Activated CD8-positive, alpha-beta memory T cell treated with anti-CD3 and anti-CD28 coated beads for 48 hours (primary cell): ENCODE measurements around the gene NUMA1.

Experiments
- DNase-seq, 3 experiments: peaks; one replicate each; pipeline ENCODE4 v3.0.0-alpha.2; 2020; ENCODE audit warnings: low read depth in 2 of 3, low spot score in 2 of 3

The NUMA1 gene

DNA sequence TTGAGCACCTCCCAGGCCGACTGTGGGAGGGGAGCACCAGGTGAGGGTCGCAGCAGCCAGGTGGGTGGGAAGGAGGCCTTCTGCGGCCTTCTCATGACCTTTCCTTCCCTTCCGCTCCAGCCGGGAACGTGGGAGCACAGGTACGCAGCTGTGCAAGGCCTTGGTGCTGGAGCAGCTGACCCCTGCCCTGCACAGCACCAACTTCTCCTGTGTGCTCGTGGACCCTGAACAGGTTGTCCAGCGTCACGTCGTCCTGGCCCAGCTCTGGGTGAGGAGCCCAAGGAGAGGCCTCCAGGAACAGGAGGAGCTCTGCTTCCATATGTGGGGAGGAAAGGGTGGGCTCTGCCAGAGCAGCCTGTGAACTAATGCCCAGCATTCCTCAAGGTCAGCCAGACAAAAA, 79.1 kb downstream of the NUMA1 start:
- DNase-seq, result no peak

DNA sequence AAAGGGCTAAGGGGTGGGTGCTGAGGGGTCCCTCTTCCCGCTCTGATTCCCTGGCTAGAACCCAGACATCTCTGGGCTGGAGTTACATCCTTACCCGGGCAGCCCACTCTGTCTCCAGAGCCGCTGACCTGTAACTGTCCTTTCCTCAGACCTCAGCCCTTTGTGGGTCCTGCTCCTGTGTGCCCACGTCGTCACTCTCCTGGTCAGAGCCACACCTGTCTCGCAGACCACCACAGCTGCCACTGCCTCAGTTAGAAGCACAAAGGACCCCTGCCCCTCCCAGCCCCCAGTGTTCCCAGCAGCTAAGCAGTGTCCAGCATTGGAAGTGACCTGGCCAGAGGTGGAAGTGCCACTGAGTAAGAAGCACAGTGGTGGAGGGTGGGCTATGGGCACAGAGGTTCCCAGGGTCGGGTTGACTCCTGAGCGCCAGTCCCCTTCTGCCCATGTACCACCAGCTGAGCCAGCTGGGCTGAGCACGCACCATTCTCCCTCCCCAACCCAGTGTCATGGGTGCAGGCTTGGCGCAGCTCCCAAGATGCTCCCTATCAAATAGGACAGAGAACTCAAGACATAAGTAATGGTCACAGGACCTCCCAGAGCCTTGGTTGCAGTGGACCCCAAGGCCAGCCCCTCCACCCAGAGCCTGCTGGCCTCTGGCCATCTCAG, 80.0 kb downstream of the NUMA1 start:
- no peak for DNase-seq

- DNase-seq, result no peak
Observed at GRCh38 chr11:71999798-72000197, 80.5 kb downstream of the NUMA1 start.

- DNase-seq, result no peak
Observed at GRCh38 chr11:71999362-71999761, 81.0 kb downstream of the NUMA1 start.

DNA sequence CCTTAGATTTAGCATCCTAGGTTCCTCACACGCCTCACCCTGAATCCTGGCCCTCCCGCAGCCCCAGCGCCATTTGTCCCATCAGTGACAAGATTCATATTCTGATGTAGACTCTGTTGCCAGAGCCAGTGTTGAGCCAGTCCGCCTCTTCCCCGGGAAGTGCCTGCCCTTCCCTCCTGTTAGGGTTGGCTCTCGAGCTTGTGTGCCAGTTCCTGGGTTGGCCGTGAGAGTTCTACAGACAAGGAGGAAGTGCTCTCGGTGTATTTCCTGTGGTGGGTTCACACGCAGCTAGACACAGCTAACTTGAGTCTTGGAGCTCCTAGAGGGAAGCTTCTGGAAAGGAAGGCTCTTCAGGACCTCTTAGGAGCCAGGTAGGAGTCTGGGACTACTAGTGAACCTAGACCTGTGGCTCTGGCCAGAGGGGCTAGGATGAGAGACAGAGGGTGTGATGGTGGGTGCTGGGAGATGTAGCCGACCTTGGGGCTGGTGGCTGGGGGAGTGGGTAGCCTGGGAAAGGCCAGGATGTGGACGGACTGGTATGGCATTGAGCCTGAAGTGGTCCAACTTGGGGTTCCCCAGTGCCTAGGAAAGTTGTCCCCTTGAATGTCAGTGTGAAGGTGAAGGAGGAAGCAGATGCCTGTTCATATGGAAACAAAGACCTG, 81.6 kb downstream of the NUMA1 start, which contains the start of gene IL18BP:
Gene IL18BP, plus strand, starts transcription at position 261 of the 662 bp plus-strand sequence. CDS start 1,076 bp downstream, outside the sequence.
- DNase-seq, result no peak

DNA sequence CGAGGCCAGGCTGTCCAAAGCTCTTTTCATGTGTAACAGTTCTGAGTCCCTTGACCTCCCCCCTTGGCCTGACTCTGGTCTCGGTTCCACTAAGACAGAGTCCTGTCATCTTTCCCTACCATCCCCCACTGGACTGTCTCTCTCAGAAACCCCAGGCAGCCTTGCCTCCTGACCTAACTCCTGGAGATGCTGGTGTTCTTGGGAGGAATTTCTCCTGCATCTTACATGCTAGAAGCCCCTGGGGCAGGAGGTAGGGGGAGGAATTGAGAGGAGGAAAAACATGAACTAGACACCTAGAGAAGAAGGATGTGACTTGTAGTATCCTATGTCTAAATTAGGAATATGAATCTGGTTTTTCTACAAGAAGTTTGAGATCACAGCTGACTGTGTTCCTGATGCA, 82.3 kb downstream of the NUMA1 start:
- no peak for DNase-seq

GRCh38 chr11:71997594-71997993, 82.7 kb downstream of the NUMA1 start:
- no peak for DNase-seq

GRCh38 chr11:71996946-71997345, 83.4 kb downstream of the NUMA1 start:
- no peak for DNase-seq

GRCh38 chr11:71996517-71996916, 83.8 kb downstream of the NUMA1 start:
- DNase-seq, result no peak

- no peak for DNase-seq
Observed at GRCh38 chr11:71995726-71996291, 84.5 kb downstream of the NUMA1 start.

GRCh38 chr11:71994786-71995185, 85.6 kb downstream of the NUMA1 start:
- DNase-seq, result no peak

DNA sequence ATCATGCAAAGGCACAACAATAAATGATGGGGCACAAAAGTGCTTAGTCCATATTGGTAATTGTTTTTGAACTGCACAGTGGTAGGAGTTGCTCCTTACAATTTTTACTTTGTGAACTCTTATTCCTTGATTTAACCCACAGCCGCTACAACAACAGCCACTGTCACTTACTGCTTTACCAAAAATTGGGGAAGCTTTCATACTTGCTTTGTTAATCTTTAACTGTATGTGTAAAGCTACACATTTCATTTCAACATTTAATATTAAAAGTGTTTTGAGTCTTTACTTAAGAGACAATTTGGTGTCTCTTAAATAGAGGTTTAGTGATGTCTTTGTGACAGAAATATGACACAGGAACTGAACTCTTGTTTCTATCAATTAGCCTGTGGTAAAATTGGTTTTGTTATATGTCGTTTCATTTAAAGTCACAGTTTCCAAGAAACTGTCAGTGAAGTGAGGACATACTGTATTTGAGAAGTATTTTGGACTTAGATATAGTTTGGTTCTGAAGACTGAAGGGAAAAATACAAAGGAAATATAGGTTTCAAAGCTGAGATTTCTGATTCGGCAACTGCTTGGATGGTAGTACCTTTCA, 88.1 kb downstream of the NUMA1 start:
- no peak for DNase-seq

DNA sequence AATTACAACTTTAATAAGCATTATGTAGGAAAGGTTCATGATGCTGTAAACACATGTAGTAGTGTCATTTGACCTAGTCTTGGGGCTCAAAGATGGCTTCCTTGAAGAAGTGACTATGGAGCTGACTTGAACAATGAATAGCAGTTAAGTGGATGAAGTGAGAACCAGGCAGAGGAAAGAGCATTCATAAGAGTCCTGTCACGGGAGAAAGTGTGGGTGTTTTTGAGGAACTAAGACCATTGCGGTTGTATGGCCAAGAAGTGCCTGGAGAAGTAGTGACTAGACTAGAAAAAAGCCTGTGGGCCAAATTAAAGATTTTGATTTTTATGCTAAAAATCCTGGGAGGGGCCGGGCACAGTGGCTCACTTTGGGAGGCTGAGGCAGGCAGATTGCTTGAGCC, 88.8 kb downstream of the NUMA1 start:
- no peak for DNase-seq

GRCh38 chr11:71990701-71991100, 89.6 kb downstream of the NUMA1 start:
- no peak for DNase-seq

GRCh38 chr11:71988050-71988449, 92.3 kb downstream of the NUMA1 start:
- DNase-seq, result no peak

- no peak for DNase-seq
Observed at GRCh38 chr11:71987521-71987920, 92.8 kb downstream of the NUMA1 start.

DNA sequence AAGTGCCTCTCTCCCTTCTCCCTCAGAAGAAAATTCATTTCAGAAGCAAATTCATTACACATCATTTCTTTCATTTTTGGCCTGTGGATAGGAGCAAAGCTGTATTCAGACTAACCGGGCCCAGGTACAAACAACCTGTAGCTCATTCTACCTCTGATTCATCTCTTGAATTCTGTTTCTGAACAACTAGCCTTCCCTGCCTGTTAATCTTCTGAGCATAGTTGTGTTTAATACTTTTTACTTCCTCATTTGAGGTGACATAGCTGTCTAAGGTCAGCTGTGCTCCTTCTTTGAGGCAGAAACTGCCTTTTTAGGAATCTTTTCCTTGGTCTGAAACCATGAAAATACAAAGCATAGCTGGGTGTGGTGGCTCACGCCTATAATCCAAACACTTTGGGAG, 94.2 kb downstream of the NUMA1 start:
- DNase-seq, result no peak

DNA sequence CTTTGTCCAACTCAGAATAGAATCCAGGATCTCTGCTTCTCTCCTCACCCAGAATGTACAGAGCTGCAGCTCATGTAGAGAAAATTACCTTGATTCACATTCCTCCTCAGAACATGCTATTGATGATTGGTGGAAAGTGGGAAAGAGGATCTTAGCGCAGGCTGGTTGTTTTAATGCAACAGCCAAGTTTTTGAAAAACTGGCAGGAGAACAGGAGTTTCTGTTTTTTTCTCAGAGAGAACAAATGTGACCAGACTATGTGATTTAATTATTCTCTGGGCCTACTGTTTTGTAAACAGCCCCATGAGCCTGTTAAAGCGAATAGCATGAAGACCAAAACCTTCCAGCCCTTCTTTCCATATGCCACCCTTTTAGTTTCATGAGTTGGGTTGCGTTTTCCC, 100.7 kb downstream of the NUMA1 start:
- DNase-seq, result no peak

GRCh38 chr11:71979094-71979493, 101.2 kb downstream of the NUMA1 start:
- DNase-seq, result no peak

DNA sequence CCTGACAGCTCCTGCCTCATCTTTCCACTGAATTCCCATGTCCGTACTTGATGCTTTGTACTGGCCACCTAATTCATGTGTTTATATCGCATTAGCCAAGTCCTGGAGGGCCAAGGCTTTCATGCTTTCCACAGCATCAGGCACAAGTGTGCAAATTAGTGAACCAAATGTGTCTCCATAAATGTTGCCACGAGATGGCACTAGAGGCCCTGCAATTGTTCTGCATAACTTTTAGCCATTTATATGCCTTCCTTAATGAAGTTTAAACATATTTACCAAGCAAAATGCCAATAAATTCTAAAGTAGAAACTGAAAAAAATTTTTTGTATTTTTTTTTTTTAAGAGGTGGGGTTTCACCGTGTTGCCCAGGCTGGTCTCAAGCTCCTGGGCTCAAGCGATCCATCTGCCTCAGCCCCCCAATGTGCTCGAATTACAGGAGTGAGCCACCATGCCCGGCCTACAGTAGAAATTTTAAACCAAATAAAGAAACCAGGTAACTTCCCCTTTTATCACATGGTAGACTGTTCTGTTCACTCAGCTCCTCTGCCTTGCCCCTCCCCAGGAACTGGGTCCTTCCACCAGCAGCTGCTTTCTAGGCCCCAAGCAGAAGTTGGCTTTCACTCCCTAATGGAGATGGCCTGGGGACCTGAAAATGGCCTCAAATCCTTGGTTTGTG, 102.5 kb downstream of the NUMA1 start:
- no peak for DNase-seq

DNA sequence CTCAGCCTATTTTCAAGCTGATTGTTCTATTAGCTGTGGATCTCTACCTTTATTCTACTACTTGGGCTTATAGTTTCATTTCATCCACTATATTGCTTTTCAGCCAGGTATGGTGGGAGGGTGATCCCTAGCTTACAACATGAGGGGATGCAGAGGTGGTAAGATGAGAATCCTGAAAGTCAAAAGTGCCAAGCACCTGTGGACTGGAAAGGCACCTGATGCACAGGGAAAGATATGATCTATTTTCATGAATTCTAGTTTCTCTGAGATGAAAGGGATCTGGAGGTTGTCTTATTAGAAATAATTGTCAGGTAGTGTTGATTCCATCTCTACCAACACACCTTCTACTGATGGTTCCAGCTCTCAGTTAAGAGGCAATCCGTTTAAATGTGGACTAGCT, 103.3 kb downstream of the NUMA1 start:
- no peak for DNase-seq

- DNase-seq, result no peak
Observed at GRCh38 chr11:71976551-71976950, 103.8 kb downstream of the NUMA1 start.
